Lower lobe of right lung (tissue), 2 donors: ENCODE data around the gene KCNE3. TPM values are rescaled to one million over a fixed set of nuclear protein-coding genes. Genes with fewer than 3 reads are reported as not detected.

Source experiments
- ATAC-seq, 2 donors: fragments of 200-7000 bp; cut with Tn5 transposase; one replicate each; pipeline ENCODE4 v1.9.1; 2020 to 2022; ENCODE audit warnings: mild to moderate bottlenecking in 2 of 2, moderate library complexity in 2 of 2
- DNase-seq: peaks from one replicate; pipeline ENCODE4 v3.0.0-alpha.2; 2020
- H3K27ac ChIP-seq: fragments of 200-600 bp; one replicate; pipeline ENCODE4 v1.8.0; 2022
- H3K27me3 ChIP-seq: fragments of 200-600 bp; one replicate; pipeline ENCODE4 v1.8.0; 2022; ENCODE audit warnings: low read depth
- H3K36me3 ChIP-seq: fragments of 200-600 bp; one replicate; pipeline ENCODE4 v1.8.0; 2022; ENCODE audit warnings: mild to moderate bottlenecking
- H3K4me1 ChIP-seq: fragments of 200-600 bp; one replicate; pipeline ENCODE4 v1.8.0; 2022
- H3K4me3 ChIP-seq: fragments of 200-600 bp; one replicate; pipeline ENCODE4 v1.8.0; 2022; ENCODE audit warnings: mild to moderate bottlenecking
- H3K9me3 ChIP-seq: fragments of 200-600 bp; one replicate; pipeline ENCODE4 v1.8.0; 2022
- CTCF ChIP-seq: fragments of 200-600 bp; IDR thresholded peaks from one replicate; pipeline ENCODE4 v1.8.0; 2022; ENCODE audit warnings: antibody characterized with exemption, mild to moderate bottlenecking
- intact Hi-C: fragments of 100-400 bp; cut with DNase I; formaldehyde crosslinking; loops from one replicate; pipeline ENCODE4 v1.11.0; 2022
- total RNA-seq: library from RNA; stranded (reverse); fragmentation: NEBNext Ultra II Directional; extraction: Animal tissue kit (Norgen Biotek cat#: 25700); gene quantifications from one replicate; pipeline ENCODE4 v1.2.1, GENCODE V29; 2021
- donor health status: DM: no; HTN: yes; CAD: no; lungs with severe emphysema.

KCNE3 gene
- total RNA-seq, 1 donor from 2014 or later, result 34.9 TPM

GRCh38 chr11:74464746-74465145, 2.6 kb downstream of the KCNE3 start:
- Histone ChIP-seq H3K4me1 (peaks cover 66% of the 10 kb centered on the region), H3K27me3 (no peaks in the 10 kb centered on the region), H3K36me3 (no peaks in the 10 kb centered on the region), H3K9me3 (no peaks in the 10 kb centered on the region), H3K4me3 (no peak overlapping the region), H3K27ac (no peak overlapping the region)
- intact Hi-C loops, result no loop called here
- DNase-seq (no peak), ATAC-seq (no peak)
- TF ChIP-seq CTCF, result no peak

- TF ChIP-seq CTCF, result no peak
- Histone ChIP-seq H3K9me3 (no peaks in the 10 kb centered on the region), H3K4me1 (peaks cover 60% of the 10 kb centered on the region), H3K27ac (no peak overlapping the region), H3K36me3 (no peaks in the 10 kb centered on the region), H3K4me3 (no peak overlapping the region), H3K27me3 (no peaks in the 10 kb centered on the region)
- intact Hi-C loops, result no loop called here
- ATAC-seq (no peak), DNase-seq (no peak)
These were observed 4.1 kb downstream of the KCNE3 start for GRCh38 chr11:74463216-74463615.

GRCh38 chr11:74462631-74463030, 4.7 kb downstream of the KCNE3 start:
- peaks cover 54% of the 10 kb centered on the region for H3K4me1 ChIP-seq
- TF ChIP-seq CTCF, result no peak

GRCh38 chr11:74462009-74462408, 5.3 kb downstream of the KCNE3 start:
- H3K36me3 ChIP-seq, result peaks cover 7% of the 10 kb centered on the region
- no peaks in the 10 kb centered on the region for H3K27me3 ChIP-seq
- ATAC-seq (peak; percentile 92 to 94), DNase-seq (peak; percentile 93)
- H3K4me3 ChIP-seq, result peak overlapping the region; percentile 51
- intact Hi-C loops, result no loop called here
- H3K9me3 ChIP-seq, result no peaks in the 10 kb centered on the region
- peak overlapping the region; percentile 86 for H3K27ac ChIP-seq
- H3K4me1 ChIP-seq, result peaks cover 50% of the 10 kb centered on the region
- TF ChIP-seq CTCF, result no peak

More at GRCh38 chr11:74462631-74463030, 4.7 kb downstream of the KCNE3 start:
- no peaks in the 10 kb centered on the region for H3K9me3 ChIP-seq
- peak overlapping the region; percentile 86 for H3K27ac ChIP-seq
- ATAC-seq, result no peak
- intact Hi-C loops, result no loop called here
- H3K36me3 ChIP-seq, result peaks cover under 1% of the 10 kb centered on the region
- DNase-seq, result no peak
- no peaks in the 10 kb centered on the region for H3K27me3 ChIP-seq
- H3K4me3 ChIP-seq, result no peak overlapping the region

GRCh38 chr11:74460481-74461154, 6.7 kb downstream of the KCNE3 start:
- ATAC-seq (peak; percentile 42 to 67), DNase-seq (no peak)
- H3K27me3 ChIP-seq, result no peaks in the 10 kb centered on the region
- peaks cover 37% of the 10 kb centered on the region for H3K4me1 ChIP-seq
- intact Hi-C loops, result no loop called here
- no peak for TF ChIP-seq CTCF
- peak overlapping the region; percentile 86 for H3K27ac ChIP-seq
- H3K4me3 ChIP-seq, result peak overlapping the region; percentile 51
- peaks cover 11% of the 10 kb centered on the region for H3K36me3 ChIP-seq
- H3K9me3 ChIP-seq, result no peaks in the 10 kb centered on the region
